Stimulated activated naive CD8-positive, alpha-beta T cell treated with anti-CD3 and anti-CD28 coated beads, Interleukin-15, Interleukin-2, amounts not matched to agents 100 U/mL and 50 U/mL, for 24 hours (primary cell): Measurements from ENCODE around the gene MCM9.
A peak's percentile ranks its signal among the peaks of the same experiment; 100 is the strongest.
"Not testable (repeated sequence)": the region's sequence is repeated elsewhere in the genome, so short reads cannot be mapped to it uniquely, and the experiment has no call there.

Experiments used
- ATAC-seq: fragments of 150-1000 bp; cut with Tn5 transposase; one replicate; pipeline ENCODE4 v1.10.0; 2021
- DNase-seq: peaks from one replicate; pipeline ENCODE4 v3.0.0; 2021

MCM9 gene

DNA sequence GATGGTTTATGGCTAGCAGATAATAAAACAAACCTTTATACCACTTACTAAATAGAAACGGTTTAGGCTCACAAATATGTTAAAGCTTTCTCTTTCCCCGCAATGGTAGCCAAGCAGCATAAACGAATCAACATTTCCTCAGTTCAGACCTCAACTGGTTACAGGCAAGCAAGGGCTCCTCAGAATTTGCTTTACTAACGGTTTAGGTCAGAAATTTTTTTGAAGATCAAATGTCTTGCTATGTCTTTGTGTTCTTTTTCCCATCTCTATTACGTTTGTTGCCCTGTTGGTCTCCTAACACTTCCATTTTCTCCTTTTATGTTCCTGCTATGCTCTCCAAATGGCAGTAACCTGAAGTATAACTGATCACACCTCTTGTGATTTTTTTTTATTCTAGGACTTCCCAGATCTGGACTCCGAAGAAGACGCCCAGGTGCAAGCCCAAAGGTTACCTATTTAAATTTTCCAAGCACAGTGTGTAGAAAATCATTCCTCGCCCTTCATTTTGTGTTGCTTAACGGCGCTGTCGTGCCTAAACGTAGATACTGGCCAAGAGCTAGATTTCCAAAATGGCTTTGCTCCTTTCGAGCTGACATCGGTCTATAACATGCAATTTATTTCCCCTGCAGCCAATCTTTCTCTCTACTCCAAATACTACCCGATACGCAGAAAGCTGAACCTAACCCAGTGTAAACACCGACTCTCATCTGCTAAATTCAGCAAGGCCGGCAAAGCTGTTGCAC lies 41.7 kb downstream of the MCM9 start:
- peak; percentile 12 for ATAC-seq
- peak; percentile 36 for DNase-seq

DNA sequence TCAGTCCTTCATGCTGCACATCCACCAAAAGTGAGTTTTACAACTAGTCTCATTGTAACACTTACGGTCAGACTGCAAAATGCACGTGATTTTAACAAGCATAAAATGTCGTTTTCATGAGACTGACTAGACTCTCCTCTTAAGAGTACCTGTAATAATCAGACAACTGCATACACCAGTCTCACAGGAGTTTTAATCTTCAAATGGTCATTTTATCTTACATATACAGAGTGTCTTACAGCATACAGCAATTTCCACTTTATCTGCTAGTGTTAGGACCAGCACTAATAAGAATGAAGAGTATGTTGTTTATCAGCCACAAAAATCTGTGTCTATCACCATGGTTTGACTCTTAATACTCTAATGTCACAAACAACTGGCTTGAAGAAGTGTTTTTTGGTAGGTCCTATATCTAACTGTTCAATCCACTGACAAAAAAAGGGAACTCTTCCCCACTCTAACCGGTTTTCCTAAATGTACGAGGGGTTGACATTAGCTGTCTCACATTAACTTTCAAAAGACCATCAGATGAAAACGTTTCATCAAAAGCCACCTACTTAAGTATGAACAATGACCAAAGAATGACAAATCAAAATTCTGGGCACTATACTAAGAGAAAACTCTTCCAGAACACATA lies 42.5 kb downstream of the MCM9 start:
- DNase-seq (no peak), ATAC-seq (no peak)

DNA sequence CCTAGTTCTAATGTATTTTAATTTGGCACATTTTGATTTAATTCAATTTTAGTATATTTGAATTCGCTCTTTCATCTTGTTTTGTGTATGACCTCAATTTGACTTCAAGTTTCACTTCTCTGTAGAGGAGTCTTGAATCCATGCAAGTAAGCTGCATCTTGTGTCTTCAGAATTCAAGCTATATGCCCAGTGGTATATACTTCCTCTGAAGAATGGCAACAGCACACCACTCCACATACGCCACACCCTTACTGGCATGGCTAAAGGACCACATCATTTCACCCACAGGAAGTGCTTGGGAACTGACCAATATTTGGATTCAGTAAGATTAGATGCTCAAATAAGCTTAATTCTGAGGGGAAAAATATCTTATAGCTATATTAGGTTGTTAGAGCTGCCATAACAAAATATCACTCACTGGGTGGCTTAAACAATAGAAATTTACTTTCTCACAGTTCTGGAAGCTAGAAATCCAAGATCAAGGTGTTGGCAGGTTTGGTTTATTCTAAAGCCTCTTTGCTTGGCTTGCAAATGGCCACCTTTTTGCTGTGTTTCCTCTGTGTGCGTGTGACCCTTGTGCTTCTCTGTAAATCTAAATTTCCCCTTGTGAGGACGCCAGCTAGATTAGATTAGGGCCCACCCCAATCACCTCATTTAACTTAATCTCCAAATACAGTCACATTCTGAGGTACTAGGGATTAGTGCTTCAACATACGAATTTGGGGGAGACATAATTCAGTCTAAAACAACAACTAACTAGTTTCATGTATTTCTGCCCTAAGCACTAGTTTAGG lies 43.8 kb downstream of the MCM9 start:
- ATAC-seq: no peak
- DNase-seq: no peak

DNA sequence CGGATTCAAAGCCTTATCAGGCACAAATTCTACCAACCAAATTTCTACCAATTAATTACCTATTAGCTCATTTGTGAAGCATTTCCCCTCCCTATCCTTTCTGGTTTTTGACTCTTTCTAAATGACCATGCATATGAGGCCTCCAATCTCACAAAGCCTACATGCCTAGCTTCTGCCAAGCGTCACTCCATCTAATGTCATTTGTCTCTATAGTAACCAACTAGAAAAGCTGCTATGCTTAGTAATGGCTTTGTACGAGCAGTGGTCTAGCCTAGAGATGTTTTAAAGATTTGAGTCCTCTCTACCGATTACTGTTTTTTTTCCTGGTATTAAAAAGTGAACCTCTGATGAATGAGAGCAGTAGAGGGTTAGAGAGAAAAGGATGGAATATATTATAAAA lies 45.8 kb downstream of the MCM9 start:
- DNase-seq (no peak), ATAC-seq (no peak)

DNA sequence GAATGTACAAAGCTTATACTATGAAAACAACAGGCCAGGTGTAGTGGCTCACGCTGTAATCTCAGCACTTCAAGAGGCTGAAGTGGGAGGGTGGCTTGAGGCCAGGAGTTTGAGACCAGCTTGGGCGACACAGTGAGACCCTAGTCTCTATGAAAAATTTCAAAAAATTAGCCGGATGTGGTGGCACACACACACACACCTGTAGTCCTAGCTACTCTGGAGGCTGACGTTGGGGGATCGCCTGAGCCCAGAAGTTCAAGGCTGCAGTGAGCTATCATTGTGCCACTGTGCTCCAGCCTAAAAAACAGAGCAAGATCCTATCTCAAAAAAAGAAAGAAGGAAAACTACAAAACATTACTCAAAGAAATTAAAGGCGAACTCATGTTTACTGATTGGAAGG lies 48.3 kb downstream of the MCM9 start:
- no peak for DNase-seq
- no peak for ATAC-seq

DNA sequence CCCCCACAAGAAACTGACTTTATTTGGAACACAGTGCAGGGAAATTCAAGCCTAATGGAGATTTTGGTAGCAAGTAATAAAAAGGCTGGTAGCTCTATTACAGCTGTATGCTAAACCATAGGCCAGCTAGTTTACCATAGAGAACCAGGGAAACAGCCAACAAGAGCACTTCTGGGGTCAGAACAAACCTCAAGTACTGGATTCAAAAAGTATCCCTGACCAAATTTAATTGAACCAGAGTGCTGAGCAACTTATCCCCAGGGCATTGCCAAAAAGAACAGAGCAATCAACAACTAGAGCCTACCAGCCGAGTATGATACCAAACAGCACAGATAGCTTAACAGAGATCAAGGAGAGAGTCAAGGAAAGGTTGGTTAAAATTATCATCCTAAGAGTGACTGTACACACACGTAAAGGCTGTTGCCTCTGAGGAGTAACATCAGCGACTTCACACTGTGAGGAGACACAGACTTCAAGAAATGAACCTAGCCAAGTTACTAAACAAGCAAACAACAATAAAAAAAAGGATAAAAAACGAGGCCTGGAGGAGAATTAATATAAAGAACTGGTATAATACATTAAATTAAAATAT lies 52.5 kb downstream of the MCM9 start:
- no peak for DNase-seq
- ATAC-seq: no peak

DNA sequence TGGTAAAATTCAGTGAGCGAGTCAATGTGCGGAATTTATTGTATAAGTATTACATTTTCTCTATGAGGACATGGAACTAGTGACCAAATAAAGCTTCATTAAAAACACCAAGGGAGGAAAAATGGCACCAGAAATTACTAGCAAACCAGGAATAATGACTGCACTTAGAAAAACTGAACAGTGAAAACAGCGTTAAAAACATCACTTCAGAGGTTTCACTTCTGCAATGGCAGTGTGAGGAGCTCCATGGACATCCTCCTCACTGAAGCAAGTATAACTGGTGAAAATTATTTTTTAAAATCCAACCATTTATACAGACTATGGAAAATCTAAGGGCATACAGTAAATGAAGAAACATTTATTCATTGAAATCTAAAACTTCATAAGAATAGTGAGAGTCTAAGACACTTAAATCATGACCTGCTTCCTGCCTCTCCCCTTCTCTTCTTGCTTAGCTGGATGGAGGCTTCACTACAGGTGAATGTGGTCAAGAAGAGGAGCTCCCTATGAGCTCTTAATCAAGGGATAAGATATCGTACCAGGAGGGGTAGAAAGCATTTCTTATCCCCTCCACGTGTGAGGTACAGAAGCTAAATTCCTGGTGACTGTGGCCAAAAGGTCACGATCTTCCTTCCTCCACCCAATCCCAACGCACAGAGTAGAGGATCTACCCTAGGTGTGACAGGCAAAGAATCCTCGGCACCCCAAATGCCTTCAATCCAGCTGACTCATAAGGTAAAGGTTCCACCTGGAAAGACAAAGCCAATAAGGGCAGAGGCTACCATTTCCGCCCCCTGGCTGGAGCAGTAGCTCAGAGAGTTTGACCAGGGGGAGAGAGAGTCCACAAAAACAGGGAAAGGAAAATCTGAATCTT lies 53.3 kb downstream of the MCM9 start:
- ATAC-seq (no peak), DNase-seq (no peak)

DNA sequence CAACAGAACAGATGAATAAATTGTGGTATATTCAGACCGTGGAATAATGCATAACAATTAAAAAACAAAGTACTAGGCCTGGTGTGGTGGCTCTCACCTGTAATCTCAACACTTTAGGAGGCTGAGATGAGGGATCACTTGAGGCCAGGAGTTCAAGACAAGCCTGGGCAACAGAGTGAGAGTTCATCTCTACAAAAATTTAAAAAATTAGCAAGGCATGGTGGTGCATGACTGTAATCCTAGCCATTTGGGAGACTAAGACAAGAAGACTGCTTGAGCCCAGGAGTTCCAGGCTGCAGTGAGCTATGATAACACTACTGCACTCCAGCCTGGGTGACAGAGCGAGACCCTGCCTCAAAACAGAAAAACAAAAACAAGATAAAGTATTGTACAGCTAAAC lies 57.2 kb downstream of the MCM9 start:
- DNase-seq: no peak
- no peak for ATAC-seq

DNA sequence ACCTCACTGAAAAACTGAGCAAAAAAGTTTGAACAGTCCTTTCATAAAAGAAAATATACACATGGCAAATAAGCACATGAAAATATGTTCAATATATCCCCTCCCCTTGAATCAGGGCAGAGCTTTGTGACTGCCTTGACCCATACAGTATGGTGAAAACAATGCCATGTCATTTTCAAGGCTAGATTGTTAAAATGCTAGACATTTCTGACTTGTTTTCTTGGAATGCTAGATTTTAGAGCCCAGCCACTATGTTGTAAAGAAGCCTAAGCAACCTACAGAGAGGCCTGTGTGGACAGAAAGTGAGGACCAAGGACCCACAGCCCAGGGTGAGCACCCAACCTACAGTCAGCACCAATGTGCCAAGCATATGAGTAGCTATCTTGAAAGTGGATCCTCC lies 58.1 kb downstream of the MCM9 start:
- ATAC-seq: no peak
- no peak for DNase-seq

DNA sequence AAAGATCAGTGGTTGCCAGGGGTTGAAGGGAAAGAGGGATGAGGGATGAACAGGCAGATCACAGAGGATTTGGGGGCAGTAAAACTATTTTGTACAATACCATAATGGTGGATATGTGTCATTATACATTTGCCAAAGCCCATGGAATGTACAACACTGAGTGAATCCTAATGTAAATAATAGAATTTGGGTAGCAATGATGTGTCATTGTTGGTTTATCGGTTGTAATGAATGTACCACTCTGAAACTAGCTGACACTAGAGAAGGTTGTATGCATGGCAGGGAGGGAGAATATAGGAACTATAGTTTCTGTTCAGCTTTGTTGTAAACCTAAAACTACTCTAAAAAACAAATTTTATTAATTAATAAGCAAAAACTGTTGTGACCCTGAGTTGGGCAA lies 58.8 kb downstream of the MCM9 start:
- no peak for DNase-seq

DNA sequence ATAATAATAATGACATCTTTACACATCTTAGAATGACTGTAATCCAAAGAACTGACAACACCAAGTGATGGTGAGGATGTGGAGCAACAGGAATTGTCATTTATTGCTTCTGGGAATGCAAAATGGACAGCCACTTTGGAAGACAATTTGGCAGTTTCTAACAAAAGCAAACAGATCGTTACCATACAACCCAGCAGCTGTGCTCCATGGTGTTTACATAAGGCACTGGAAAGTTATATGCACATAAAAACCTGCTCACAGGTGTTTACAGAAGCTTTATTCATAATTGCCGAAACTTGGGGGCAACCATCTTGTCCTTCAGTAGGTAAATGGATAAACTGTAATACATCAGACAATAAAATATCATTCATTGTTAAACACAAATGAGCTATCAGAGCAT lies 59.3 kb downstream of the MCM9 start:
- DNase-seq (no peak), ATAC-seq (no peak)

More for the DNA sequence above, 58.8 kb downstream of the MCM9 start:
- no peak for ATAC-seq

DNA sequence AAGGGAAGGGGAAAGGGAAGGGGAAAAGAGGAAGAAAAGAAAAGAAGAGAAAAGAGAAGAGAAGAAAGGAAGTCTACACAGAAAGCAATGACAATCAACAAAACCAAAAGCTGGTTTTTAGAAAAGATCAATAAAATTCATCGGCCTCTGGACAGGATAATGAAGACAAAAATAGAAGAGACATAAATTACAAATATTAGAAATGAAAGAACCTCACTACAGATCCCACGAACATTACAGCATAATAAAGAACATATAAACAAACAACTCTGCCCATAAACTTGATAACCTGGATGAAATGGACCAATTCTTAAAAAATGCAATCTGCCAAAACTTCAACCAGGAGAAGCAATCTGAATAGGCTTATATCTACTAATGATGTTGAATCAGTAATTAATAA lies 61.7 kb downstream of the MCM9 start:
- DNase-seq: no peak
- no peak for ATAC-seq

DNA sequence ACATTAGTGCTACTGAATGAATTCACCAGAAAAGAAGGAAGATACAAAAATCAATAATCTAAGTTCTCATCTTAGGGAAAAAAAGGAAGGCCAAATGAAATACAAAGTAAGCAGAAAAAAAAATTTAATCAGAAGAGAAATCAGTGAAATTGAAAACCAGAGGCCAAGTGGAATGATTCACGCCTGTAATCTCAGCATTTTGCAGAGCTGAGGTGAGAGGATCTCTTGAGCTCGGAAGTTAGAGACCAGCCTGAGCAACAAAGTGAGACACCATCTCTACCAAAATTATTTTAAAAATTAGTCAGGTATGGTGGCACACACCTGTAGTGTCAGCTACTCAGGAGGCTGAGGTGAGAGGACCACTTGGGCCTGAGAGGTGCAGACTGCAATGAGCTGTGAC lies 62.2 kb downstream of the MCM9 start:
- DNase-seq (no peak), ATAC-seq (peak; percentile 42)

DNA sequence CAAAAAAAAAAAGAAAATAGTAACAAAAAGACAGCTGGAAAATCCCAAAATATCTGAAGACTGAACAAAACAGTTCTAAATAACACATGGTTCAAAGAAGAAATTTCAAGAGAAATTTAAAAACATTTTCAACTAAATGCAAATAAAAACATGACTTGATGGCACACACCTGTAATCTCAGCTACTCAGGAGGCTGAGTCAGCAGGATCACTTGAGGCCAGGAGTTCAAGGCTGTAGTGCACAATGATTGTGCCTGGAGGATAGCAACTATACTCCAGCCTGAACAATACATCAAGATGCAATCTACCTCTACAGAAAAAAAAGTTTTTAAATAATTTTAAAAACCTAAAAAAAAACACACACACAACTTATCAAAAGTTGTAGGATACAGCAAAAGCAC lies 62.6 kb downstream of the MCM9 start:
- no peak for DNase-seq
- ATAC-seq: no peak

DNA sequence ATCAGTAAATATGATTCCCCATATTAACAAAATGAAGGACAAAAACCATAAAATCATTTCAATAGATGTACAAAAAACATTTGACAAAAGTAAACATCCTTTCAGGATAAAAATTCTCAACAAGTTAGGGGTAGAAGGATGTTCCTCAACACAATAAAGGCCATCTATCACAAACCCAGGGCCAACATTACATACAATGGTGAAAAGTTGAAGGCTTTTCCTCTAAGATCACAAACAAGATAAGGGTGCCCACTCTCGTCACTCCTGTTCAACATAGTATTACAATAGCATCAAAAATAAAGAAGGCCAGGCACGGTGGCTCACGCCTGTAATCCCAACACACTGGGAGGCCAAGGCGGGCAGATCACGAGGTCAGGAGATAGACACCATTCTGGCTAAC lies 63.6 kb downstream of the MCM9 start:
- ATAC-seq (no peak), DNase-seq (no peak)

DNA sequence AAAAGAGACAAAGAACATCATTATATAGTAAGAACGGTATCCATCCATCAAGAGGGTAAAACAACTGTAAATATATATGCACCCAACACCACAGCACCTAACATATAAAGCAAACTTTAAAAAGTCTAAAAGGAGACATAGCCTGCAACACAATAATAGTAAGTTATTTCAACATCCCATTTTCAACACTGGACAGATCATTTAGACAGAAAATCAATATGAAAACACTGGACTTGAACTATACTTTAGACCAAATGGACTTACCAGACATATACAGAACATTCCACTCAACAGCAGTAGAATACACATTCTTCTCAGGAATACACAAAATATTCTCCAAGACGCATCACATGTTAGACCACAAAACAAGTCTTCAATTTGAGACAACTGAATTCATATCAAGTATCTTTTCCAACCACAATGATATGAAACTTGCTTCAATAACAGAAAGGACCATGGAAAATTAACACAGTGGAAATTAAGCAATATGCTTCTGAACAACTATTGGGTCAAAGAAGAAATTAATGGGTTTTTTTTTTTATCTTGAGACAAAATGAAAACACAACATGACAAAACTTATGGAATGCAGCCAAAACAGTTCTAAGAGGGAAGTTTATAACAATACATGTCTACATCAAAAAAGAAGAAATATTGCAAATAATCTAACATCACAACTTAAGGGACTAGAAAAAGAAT lies 64.9 kb downstream of the MCM9 start:
- ATAC-seq (peak; percentile 49), DNase-seq (no peak)

DNA sequence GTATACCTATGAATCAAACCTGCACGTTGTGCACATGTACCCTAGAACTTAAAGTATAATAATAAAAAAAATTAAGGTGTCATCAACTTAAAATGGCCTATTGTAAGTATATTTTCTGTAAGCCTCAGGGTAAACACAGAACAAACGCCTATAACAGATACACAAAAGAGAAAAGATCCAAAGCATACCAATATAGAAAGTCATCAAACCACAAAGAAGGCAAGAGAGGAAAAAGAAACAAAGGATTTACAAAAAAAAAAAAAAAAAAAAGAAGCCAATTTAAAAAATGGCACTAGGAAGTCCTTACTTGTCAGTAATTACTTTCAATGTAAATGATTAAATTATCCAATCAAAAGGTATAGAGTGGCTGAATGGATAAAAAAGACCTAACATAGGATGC lies 65.6 kb downstream of the MCM9 start:
- ATAC-seq (no peak), DNase-seq (no peak)

DNA sequence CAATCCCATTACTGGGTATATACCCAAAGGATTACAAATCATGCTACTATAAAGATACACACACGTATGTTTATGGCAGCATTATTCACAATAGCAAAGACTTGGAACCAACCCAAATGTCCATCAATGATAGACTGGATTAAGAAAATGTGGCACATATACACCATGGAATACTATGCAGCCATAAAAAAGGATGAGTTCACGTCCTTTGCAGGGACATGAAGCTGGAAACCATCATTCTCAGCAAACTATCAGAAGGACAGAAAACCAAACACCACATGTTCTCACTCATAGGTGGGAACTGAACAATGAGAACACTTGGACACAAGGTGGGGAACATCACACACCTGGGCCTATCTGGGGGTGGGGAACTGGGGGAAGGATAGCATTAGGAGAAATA lies 66.1 kb downstream of the MCM9 start:
- not testable (repeated sequence) for DNase-seq, ATAC-seq

DNA sequence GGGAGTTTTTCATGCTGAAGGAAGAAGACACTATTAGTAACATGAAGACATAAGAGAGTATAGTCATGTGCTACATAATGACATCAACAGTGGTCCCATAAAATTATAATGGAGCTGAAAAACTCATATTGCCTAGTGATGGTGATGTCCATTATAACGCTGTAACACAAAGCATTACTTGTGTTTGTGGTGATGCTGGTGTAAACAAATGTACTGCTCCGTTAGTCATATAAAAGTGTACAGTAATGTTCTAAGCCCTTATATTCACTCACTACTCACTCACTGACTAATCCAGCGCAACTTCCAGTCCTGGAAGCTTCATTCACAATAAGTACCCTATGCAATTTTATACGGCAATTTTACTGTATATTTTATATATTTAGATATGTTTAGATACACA lies 67.8 kb downstream of the MCM9 start:
- DNase-seq (no peak), ATAC-seq (no peak)

DNA sequence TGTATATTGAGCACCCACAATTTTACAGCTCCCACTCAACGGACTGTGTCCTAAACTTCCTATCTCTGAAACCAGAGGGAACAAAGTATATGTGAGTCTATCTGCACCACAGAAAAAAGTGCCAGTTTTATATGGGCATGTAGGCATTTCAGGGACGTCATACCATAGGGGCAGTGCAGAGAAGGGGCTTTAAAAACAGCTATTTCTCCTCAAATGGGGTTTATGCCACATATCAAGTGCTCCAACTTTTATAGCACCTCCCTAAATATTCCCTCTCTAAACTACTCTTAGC lies 69.9 kb downstream of the MCM9 start:
- ATAC-seq (peak; percentile 23), DNase-seq (no peak)

DNA sequence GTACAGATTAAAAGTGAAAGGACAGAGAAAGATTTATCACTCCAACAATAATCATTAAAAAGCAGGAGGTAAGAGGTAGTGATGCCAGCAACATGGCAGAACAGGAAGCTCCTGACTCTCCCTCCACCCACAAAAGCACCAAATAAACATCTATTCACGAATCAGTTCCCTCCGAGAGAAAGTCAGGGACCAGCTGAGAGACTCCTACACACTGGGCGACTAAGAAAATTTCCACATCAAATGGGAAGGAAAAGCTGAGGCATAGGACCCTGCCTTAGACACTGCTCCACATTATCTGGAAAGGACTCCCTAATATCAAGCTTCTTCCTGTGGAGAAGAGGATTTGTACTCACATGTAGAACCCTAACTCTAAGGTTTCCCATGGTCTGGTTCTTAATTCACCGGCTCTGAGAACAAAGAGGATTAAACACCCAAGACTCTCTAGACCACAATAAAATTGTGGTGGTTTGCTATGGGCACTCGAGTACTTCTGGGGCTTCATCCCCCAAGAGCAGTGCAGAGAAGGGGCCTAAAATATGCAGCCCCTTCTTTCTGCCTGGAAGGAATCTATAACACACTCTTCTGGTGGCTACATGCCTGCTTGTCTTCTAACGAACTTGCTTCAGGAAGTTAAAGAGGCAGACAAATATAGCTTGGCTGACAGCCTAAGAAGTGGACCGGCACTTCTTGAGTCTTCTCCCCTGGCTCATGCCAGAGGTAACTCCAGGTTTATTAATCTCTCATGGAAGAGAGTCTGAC lies 70.4 kb downstream of the MCM9 start:
- peak; percentile 54 for ATAC-seq

More for the DNA sequence above, 70.4 kb downstream of the MCM9 start:
- DNase-seq: no peak
